HEK293T (cell line): ENCODE measurements around the gene TEPSIN.

Source experiments
- BHLHE40 ChIP-seq: fragments of 450-650 bp; IDR thresholded peaks from 2 replicates; pipeline ENCODE4 v1.6.1; 2016; ENCODE audit warnings: mild to moderate bottlenecking, moderate library complexity, borderline replicate concordance
- SP1 ChIP-seq: fragments of 450-650 bp; IDR thresholded peaks from 2 replicates; pipeline ENCODE4 v1.6.1; 2017
- SUZ12 ChIP-seq: fragments of 450-650 bp; IDR thresholded peaks from 2 replicates; pipeline ENCODE4 v1.6.1; 2016; ENCODE audit warnings: mild to moderate bottlenecking
- TARDBP ChIP-seq: fragments of 450-650 bp; IDR thresholded peaks from 2 replicates; pipeline ENCODE4 v1.6.1; 2016

GRCh38 chr17:81252326-81252986 is 13.6 kb upstream of the TEPSIN start:
- TF ChIP-seq SUZ12, result no peak
- no peak for TF ChIP-seq SP1
- no peak for TF ChIP-seq TARDBP
- no peak for TF ChIP-seq BHLHE40
